GM21619 (cell line): Measurements from ENCODE around the gene ABHD13.
"Not testable (repeated sequence)": the region's sequence is repeated elsewhere in the genome, so short reads cannot be mapped to it uniquely, and the experiment has no call there.

Experiments
- ATAC-seq: cut with Tn5 transposase; IDR thresholded peaks from one replicate; pipeline ENCODE4 v1.9.1; 2021; ENCODE audit not compliant: unreplicated experiment

Gene ABHD13

GRCh38 chr13:108218044-108218974 is at the start of gene ABHD13:
Gene ABHD13, plus strand, starts transcription at chr13:108218392. Its CDS starts 10,827 bp downstream, at chr13:108229219.
- peak; percentile 74 for ATAC-seq

- ATAC-seq = no peak
These were observed 49.3 kb upstream of the ABHD13 start for GRCh38 chr13:108168929-108169328.

DNA sequence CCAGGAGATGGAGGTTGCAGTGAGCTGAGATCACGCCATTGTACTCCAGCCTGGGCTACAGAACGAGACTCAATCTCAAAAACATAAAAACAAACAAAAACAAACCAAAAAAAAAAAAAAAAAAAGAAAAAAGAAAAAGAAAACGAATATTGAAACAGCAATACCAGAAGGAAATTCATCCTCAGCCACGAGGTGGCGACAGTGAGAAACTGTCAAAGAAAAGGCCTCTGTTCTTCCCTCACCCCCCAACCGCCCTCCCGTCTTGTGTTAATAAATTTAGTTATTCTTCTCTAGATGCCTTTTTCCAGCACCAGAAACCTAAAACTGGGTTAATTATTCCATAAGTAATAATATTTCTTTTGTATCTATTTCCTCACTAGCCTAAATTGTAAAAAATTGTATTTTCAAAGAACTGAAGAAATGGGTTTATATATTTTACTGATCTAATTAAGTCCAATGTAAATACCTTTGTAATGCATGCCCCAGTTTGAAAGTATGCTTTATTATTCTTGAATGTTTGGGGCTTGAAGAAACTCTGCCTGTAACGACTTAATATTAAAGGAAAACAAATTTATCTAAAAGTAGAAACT is 41.4 kb upstream of the ABHD13 start:
- ATAC-seq = no peak

- no peak for ATAC-seq
These were observed 40.1 kb upstream of the ABHD13 start for GRCh38 chr13:108178078-108178477.

DNA sequence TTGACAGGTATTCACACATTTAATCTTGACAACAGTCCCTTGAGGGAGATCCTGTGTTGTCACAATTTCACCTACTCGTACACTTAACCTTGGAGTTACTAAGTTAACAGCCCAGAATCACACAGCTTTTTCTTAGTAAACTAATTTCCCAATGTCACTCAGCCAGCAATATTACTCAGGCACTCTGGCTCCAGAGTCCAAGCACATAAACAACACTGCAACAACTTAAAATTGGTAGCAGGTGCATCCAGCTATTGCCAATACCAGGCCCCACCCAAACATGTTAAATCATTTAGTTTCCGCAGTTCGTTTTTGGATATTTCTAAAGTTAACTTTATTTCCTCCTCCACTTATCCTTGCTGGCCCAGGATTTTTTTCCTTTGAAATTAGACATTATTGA is 35.5 kb upstream of the ABHD13 start:
- ATAC-seq = no peak

GRCh38 chr13:108185223-108185622 is 33.0 kb upstream of the ABHD13 start:
- no peak for ATAC-seq

DNA sequence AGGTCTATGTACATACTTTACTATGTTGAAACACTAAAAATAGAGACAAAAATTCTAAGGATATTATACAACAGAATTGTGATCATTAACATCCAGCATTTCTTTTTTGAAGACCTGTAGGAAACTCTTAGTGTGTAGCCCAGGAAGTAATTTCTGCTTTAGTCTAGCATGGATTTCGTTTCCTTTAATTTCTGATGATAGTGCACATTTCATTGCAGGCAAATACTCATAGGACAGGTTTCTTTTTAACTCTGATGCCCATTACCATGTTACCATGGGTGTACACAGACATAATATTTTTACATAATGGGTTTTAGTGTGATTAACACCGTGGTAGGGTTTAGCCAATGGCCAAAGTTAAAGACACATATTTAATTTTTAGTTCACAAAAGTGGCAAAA is 29.9 kb upstream of the ABHD13 start:
- ATAC-seq = no peak

DNA sequence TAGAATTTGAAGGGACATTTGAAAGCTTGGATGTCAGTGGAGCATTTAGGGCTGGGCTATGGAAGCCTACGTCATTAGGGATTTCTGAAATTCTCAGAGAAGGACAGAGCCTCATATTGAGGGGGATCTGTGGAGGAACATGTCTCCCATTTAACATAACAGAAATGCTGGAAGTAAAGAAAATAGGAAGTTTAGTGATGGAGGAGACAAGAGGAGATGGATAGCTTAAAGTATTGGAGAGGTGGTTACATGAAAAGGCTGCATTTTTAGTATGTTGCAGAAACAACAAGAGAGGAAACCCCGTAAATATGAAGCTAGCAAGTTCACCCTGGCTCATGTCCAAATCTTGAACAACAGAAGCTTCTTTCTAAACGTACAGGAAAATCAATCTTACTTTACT is 27.3 kb upstream of the ABHD13 start:
- ATAC-seq = no peak

- no peak for ATAC-seq
These were observed 24.4 kb upstream of the ABHD13 start for GRCh38 chr13:108193806-108194205.

GRCh38 chr13:108194435-108194936 is 23.7 kb upstream of the ABHD13 start:
- no peak for ATAC-seq

GRCh38 chr13:108195146-108195545 is 23.0 kb upstream of the ABHD13 start:
- ATAC-seq = no peak

- ATAC-seq = no peak
These were observed 22.3 kb upstream of the ABHD13 start for GRCh38 chr13:108195861-108196260.

DNA sequence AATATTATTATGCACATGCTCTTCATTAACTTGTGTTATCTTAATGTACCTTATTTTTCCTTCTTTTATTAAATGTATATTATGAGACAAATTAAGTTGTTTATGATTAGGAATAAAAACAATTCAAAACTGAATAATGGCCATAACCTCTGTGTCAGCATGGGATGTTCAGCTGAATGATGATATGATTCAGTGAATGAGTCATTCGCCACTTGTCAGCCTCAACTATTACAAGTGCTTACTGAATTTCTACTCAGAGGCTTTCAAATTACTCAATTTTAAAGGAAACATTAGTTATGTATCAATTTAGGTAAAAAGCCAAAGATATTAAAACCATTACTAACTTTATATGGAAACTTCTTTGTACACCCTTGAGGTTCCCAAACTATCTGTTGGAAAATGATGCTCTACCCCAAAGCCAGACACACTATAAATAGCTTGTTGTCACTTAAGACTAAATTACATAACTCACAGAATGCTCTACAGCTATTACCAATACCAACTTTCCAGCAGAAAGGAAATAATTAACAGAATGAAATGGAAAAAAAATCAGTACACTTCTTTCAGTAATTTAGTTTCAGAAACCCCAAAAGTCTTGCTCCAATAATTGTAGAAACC is 17.3 kb upstream of the ABHD13 start:
- ATAC-seq = no peak

DNA sequence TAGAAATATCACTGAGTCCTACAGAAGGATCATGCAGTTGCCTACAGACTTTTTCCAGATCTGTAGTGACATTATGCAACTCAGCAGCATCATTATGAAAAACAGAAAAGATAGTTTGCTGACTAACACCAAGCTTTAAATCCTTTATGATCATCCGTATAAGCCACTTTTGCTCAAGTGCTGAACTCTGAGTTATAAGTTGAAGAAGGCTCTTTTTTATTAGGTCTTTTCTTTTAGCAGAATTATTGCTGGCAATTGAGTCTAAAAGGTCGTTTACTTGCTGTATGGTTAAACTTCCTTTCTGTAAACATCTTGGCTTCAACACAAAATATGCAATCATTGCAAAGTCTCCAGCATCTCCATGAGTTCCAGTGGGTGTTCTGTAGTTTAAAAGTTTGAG is 7.6 kb upstream of the ABHD13 start:
- ATAC-seq = no peak

GRCh38 chr13:108212886-108213285 is 5.3 kb upstream of the ABHD13 start:
- peak; percentile 38 for ATAC-seq

DNA sequence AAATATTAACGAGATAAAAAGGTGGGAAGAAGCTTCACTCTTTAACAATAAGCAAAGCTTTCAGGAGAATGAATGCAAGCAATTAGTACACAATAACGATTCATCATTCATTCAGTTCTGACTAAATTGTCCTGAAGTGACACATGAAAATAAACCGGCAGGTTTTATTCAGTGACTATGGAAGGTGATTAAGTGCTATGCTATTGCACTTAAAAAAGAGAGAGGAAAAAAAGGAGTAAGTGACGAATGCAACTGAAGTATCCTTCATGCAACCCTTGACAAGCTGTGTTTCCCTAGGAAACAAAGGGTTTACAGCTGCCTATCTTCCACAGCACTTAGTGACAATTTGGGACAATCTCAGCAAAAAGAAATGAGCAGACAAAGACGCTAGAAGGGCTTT is 4.2 kb upstream of the ABHD13 start:
- no peak for ATAC-seq

DNA sequence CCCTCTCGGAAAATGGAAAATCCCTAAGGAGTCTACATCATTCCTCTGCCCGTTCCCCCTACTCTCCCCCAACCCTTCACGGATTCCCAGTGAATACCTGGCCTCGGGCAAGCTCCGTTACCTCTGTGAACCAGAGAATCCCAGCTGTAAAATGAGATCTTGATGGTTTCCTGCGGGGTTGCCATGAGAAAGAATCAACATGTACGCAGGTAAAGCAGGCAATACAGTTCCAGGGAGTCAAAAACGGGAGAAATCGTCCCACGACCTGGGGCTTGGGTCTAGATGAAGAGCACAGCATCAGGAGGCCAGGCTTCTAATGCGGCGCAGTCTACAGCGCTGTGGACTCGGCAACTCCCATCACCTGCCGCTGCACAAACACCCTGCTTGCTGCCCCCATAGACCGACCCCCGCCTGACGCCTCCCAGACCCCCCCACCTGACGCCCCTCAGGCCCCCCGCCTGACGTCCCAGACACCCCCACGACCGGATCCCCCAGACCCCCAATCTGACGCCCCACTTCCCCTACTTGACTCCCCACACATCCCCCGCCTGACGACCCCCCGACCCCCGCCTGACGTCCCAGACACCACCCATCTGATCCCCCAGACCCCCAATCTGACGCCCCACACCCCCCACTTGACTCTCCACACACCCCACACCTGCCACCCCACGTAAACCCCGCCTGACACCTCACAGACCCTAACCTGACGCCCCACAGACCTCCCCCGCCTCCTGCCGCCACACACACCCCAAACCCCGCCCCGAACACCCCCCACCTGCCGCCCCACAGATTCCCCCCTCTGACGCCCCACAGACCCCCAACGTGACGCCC is 3.5 kb upstream of the ABHD13 start:
- ATAC-seq = no peak

GRCh38 chr13:108215436-108215835 is 2.8 kb upstream of the ABHD13 start, which contains the start of gene LIG4:
Gene LIG4, minus strand, starts transcription at chr13:108215536. Its CDS starts 4,268 bp downstream, at chr13:108211268.
- peak; percentile 56 for ATAC-seq

DNA sequence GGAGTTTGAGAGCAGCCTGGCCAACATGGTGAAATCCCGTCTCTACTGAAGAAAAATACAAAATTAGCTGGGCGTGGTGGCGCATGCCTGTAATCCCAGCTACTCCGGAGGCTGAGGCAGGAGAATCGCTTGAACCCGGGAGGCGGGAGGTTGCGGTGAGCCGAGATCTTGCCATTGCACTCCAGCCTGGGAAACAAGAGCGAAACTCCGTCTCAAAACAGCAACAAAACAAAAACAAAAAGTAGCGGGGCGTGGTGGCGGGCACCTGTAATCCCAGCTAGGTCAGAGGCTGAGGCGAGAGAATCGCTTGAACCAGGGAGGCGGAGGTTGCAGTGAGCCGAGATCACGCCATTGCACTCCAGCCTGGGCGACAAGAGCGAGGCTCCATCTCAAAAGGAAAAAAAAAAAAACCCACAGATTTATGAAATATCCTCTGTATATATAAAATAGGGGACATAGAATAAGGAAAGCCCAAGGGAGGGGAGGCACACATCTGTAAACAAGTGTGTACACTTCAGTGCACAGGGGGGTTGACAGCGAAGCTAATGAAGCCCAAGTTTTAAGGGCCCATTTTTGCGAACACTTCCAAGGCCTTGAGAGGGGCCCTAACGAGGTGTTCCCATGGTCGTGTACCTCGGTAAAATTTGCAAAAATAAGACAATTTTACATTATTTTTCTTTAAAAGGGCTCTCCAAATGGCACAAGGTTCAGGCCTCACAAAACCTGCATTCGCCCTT is 717 bp upstream of the ABHD13 start:
- ATAC-seq = not testable (repeated sequence)

- ATAC-seq = no peak
These were observed 1.8 kb downstream of the ABHD13 start for GRCh38 chr13:108220041-108220440.
